ENCODE results near the gene GPC6.

The GPC6 gene

DNA sequence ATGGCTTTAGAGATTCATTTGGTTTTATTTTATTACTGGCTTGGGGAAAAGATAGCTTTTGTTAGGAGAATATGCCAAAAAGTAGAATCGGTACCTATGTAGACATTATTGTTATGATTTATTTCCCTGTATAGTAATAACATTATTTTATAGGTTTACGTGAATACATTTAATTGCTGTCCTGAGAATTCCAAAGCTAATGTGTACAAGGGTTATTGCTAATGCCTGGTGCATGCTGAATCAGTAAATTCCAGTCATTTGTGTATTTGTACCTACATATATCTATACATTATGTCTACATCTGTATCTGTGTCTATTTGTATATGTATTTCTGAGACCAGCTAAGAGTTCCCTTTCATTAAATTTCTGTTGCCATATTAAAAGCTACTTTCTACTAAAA lies 550.9 kb downstream of the GPC6 start:
- no peak for DNase-seq (ENCODE audit: low read depth)

DNA sequence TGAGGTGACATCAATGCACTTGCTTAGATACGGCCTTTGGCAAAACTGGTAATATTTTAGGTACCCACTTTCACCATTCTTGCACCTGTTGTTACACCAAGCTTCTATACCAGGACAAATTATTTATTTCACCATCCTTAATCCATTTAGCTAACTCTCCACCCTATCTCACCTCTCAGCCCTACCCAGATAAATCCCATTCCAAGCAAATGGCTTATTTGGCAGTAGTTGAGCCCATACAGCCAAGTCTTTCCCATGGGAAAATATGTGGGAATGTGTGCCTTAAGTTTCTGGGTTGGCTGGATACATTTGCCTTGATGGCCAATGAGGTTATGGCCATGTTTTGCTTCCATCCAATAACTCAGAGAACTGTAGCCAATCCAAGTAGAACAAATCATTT lies 551.9 kb downstream of the GPC6 start:
- no peak for DNase-seq (ENCODE audit: low read depth)

GRCh38 chr13:93784191-93784590 lies 557.6 kb downstream of the GPC6 start:
- no peak for DNase-seq (ENCODE audit: low read depth)

DNA sequence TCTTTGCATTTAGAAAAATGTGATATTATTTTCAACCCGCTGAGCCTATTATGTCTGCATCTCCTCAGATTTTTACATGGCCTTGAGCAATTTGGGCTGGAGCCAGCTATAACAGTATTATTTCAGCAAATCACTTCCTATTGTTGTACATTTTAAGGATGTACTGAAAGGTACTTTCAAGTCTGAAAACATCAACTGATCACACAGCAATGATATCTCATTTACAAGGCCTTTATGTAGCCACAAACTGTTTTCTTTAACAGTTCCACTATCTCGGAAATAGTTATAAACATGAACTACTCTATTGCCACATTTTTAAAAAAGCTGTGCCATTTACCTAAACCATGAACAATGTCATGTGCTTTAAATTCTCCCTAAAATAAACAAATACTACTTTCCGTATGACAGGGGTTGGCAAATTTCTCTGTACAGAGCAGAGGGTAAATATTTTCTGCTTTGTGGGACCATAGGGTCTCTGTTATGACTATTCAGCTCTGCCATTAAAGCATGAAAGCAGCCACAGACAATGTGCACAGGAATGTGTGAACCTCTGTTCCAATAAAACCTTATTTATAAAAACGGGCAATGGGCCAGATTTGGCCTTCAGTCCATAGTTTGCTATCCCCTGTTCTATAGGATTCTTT lies 560.4 kb downstream of the GPC6 start:
- no peak for DNase-seq (ENCODE audit: low read depth)

GRCh38 chr13:93788456-93788855 lies 561.8 kb downstream of the GPC6 start:
- DNase-seq (ENCODE audit: low read depth), result no peak

DNA sequence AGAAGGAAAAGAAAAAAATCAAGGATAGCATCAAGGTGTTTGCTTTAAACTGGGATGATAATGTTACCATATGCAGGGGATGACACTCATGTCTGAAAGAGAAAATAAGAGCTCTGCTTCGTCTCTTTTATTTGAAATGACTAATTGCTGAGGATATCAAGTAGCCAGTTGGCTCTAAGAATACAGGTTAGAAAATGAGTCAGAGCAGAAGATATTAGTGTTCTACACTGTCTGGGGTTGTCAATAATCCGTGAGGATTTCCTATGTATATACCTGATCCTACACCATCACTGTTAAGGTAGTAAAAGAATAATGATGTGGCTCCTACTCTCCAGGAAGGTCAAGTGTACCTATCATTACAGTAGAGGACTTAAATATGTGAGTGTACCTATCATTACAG lies 562.5 kb downstream of the GPC6 start:
- no peak for DNase-seq (ENCODE audit: low read depth)

DNA sequence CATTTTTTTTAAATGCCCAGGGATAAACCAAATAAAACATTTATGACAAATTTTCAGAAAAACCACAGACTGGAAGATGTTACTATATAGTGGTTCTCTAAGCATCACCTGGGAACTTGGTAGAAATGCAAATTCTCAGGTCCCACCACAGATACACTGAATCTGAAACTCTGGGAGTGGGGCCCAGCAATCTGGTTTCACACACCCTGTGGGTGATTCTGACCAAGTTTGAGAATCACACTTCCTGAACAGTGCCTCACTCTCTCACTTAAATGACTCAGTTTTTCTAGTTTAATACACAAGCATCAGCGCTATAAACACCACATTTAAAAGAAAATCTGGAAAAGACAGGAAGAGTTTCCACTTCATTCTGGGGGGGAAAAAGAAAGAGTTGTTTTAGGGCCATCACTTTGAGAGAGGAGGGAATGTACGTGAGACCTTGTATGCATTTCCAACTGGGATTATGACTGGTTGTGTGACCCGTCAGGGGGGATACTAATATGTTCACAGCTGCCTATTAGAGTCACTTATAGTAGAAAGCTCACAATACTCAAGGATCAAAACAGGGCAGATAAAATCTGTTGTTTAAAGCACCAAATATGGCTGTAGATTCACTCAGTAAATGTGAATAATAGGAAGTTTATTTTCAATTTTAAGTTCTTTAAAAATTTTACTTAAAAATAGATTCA lies 567.7 kb downstream of the GPC6 start:
- no peak for DNase-seq (ENCODE audit: low read depth)

DNA sequence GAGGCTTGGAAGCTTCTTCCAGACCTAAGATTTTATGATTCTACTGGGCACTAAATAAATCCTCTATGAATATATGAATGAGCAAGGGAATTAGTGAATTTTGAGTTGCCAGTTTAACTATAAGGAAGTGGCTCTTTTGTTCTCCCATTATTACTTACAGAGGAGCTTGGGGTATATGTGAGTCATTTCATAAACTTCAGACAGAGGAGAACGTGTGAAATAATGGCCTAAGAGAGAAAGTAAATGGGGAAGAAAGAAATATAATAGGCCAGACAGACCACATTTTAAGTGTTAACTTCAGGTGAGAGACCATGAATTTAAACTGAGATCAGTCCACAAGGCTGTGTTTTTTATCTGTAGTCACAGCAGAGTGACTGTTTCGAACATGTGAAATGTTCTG lies 570.9 kb downstream of the GPC6 start:
- no peak for DNase-seq (ENCODE audit: low read depth)

- DNase-seq (ENCODE audit: low read depth), result no peak
These were observed 573.7 kb downstream of the GPC6 start for GRCh38 chr13:93800342-93800741.

GRCh38 chr13:93805736-93806135 lies 579.1 kb downstream of the GPC6 start:
- no peak for DNase-seq (ENCODE audit: low read depth)

- DNase-seq (ENCODE audit: low read depth), result no peak
These were observed 580.3 kb downstream of the GPC6 start for GRCh38 chr13:93806861-93807260.

GRCh38 chr13:93810264-93810663 lies 583.7 kb downstream of the GPC6 start:
- DNase-seq (ENCODE audit: low read depth), result no peak

DNA sequence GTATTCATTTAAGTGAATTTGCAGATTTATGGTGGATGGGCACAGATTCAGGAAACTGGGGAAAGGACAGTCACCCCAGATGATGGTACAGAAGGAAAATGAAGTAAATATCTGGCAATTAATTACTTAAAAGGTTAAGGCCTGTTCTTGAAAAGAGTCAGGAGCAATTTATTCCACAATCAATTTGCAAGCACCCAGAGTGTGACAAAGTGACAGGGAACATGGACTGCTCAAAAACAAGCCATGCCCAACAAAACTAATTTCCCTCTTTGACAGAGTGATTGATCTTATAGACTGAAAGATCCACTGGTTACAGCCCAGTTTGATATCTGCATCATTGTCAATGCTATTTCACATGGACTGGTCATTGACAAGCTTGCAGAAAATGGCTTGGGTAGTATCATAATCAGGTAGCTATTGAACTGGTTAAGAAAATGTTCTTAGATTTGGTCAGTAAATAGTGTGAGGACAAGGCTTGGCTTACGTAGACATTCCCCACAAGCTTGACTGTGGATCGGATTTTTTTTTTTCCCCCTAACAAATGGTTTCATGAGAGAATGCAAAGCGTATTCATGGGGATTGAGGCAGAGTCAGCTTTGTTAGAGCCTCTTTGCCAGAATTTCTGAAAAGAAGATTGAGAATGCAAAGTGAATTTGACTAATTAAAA lies 584.6 kb downstream of the GPC6 start:
- no peak for DNase-seq (ENCODE audit: low read depth)

- no peak for DNase-seq (ENCODE audit: low read depth)
These were observed 585.1 kb downstream of the GPC6 start for GRCh38 chr13:93811738-93812112.

DNA sequence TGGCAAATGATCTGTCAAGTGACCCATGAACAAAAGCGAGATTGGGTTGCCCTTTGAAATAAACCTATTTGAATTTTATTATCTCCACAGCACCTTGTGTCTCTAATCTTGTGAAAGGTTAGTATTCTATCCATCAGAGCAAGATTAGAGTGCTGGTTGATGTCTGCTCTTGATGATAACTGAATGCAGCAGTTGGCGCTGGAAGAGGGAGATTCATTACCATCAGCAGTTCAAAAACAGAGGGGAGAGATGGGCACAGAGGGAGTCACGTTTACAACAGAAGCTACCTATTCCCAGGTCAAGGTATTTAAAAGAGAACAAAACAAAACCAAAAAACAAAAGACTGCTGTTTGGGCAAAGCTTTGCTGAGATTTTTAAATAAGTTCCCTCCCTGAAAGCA lies 588.1 kb downstream of the GPC6 start:
- no peak for DNase-seq (ENCODE audit: low read depth)

- DNase-seq (ENCODE audit: low read depth), result no peak
These were observed 591.7 kb downstream of the GPC6 start for GRCh38 chr13:93818345-93818744.

DNA sequence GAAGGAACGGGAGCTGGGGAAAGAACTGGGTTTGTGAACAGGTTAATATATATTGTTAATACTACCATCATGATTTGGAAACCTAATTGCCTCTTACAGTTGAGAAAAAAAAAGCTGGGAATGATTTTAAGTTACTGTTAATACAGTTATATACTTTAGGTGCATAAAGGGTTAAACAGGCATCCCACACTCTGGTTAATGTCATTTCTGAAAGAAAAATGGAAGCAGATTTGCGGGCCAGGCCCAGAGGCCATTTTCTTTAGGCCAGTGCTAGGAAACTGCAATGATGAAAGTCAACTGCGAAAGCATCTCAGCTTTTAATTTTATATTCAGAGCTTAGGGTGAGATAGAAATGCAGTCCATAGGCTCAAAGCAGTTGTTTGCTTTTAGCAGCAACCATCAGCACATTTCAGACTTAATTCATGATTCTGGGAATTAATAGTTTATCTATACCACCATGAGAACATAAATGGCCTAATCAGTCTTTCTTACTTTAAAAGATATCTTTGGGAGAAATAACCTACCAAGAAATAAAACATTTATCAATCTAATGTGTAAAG lies 592.8 kb downstream of the GPC6 start:
- DNase-seq (ENCODE audit: low read depth), result no peak

- no peak for DNase-seq (ENCODE audit: low read depth)
These were observed 597.7 kb downstream of the GPC6 start for GRCh38 chr13:93824286-93824685.

GRCh38 chr13:93834051-93834450 lies 607.4 kb downstream of the GPC6 start:
- DNase-seq (ENCODE audit: low read depth), result no peak

- DNase-seq (ENCODE audit: low read depth), result no peak
These were observed 616.5 kb downstream of the GPC6 start for GRCh38 chr13:93843082-93843481.

DNA sequence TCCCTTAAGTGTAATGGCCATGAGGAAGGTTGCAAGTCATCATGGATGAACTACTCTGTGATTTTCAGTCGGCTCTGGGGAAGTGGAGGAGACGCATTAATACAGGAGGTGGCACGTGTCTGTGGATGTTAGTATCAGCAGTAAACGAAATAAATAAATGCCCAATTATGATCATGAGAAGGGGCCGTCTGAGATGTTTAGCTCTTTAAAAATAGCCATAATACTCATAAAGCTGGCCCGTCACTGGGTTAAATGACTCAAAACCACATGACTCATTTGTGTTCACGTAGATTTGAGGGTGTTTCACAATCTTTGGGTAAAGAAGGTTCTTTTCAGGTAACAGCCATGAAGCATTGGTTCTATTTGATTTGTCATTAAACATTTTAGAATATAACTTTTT lies 620.6 kb downstream of the GPC6 start:
- DNase-seq (ENCODE audit: low read depth), result no peak

- no peak for DNase-seq (ENCODE audit: low read depth)
These were observed 621.6 kb downstream of the GPC6 start for GRCh38 chr13:93848247-93848646.

DNA sequence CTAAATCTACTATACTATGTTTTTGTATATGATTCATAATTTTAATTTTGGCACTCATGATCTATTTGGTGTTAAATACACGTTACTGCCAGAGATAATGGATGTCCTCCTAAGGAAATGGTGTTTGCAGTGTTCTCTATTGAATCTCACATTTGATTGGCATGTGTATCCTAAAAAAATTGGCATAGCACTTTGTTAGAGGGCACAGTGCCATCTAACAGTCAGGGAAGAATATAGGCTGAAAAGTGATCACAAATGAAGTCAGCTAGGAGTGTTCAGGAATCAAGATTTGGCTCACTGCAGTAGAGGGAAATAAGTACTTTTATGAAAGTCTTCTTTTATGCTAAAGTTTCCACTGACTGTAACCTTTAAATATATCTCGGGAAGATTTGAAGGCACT lies 624.6 kb downstream of the GPC6 start:
- no peak for DNase-seq (ENCODE audit: low read depth)
